K562 (cell line): ENCODE results near the gene FILIP1L. TPM values are rescaled to one million over a fixed set of nuclear protein-coding genes. Genes with fewer than 3 reads are reported as not detected.
A peak's percentile ranks its signal among the peaks of the same experiment; 100 is the strongest.

Experiments
- CEBPG ChIP-seq, 3 experiments: fragments of 200-800 bp in 1 of 3; sonication (Bioruptor generic) in 1 of 3; sonication (generic) in 1 of 3; formaldehyde crosslinking in 1 of 3; IDR thresholded peaks in 2 of 3; conservative IDR thresholded peaks in 1 of 3; 2 replicates each; pipeline versions ENCODE4 v1.6.1 to v1.8.0; 2016 to 2022; ENCODE audit warnings: missing compliant biosample characterization in 2 of 3, missing genetic modification characterization in 2 of 3, mild to moderate bottlenecking in 1 of 3, missing genetic modification reagents in 1 of 3
- CHD1 ChIP-seq: fragments of 200-600 bp; sonication (generic); IDR thresholded peaks from one replicate; pipeline ENCODE4 v1.6.1; 2012; ENCODE audit warnings: mild to moderate bottlenecking, moderate library complexity, low read length, inconsistent platforms
- CREB1 ChIP-seq, 2 experiments: sonication (generic) in 1 of 2; formaldehyde crosslinking in 1 of 2; IDR thresholded peaks; 2 replicates each; pipeline versions ENCODE4 v1.6.1 to v1.8.0; 2012 to 2022; ENCODE audit warnings: inconsistent platforms in 1 of 2, mild to moderate bottlenecking in 1 of 2, missing genetic modification reagents in 1 of 2, moderate library complexity in 1 of 2
- RBM14 ChIP-seq: fragments of 200-400 bp; formaldehyde crosslinking; IDR thresholded peaks from 2 replicates; pipeline ENCODE4 v1.6.1; 2018; ENCODE audit warnings: low read depth, mild to moderate bottlenecking, low read length, moderate library complexity, borderline replicate concordance; ENCODE audit not compliant: insufficient read depth
- polyA plus RNA-seq, 8 experiments: library from polyadenylated mRNA; depleted of rRNA in 4 of 8; stranded (reverse) in 5 of 8; unstranded in 3 of 8; fragments of >200 nt; fragmentation: Nextera tagmentation in 2 of 8; fragmentation: Illumina TruSeq in 1 of 8; extraction: Ambion mirVana in 2 of 8; extraction: Trizol in 1 of 8; gene quantifications; 2 replicates each; pipeline versions ENCODE4 v1.2.1 to v1.2.3, GENCODE V29; 2011 to 2014; ENCODE audit warnings: inconsistent platforms in 1 of 8, missing spikeins in 1 of 8
- total RNA-seq, 7 experiments: library from RNA; depleted of rRNA in 6 of 7; stranded (reverse); fragments of >200 nt in 6 of 7; fragmentation: Illumina TruSeq in 2 of 7; extraction: Trizol in 2 of 7; gene quantifications; 2 replicates each; pipeline versions ENCODE4 v1.2.1 to v1.2.3, GENCODE V29; 2011 to 2021; ENCODE audit warnings: low replicate concordance in 1 of 7
- TF ChIP-seq, protein P1 (sequence below): sonication (generic); formaldehyde crosslinking; IDR thresholded peaks from 2 replicates; pipeline ENCODE4 v1.8.0; 2023; ENCODE audit warnings: mild to moderate bottlenecking, missing genetic modification reagents
- TF ChIP-seq, protein P2 (sequence below): fragments of 200-400 bp; formaldehyde crosslinking; IDR thresholded peaks from 2 replicates; pipeline ENCODE4 v1.6.1; 2017; ENCODE audit warnings: mild to moderate bottlenecking, low read depth, low read length, moderate library complexity
- TF ChIP-seq, protein P3 (sequence below), 2 experiments: fragments of 450-650 bp; conservative IDR thresholded peaks; 2 replicates each; pipeline ENCODE4 v1.6.1; 2017; ENCODE audit warnings: mild to moderate bottlenecking in 2 of 2, moderate library complexity in 2 of 2
- TF ChIP-seq, protein P4 (sequence below): fragments of 450-650 bp; formaldehyde crosslinking; IDR thresholded peaks from 2 replicates; pipeline ENCODE4 v1.4.0; 2020; ENCODE audit warnings: mild to moderate bottlenecking, moderate library complexity

Gene FILIP1L
- total and polyA plus RNA-seq, 9 of the 15 experiments (the other 6 are each of a cell fraction or from before 2014, with no cell fraction given): 0.50 to 2.1 (median 1.1) TPM

DNA sequence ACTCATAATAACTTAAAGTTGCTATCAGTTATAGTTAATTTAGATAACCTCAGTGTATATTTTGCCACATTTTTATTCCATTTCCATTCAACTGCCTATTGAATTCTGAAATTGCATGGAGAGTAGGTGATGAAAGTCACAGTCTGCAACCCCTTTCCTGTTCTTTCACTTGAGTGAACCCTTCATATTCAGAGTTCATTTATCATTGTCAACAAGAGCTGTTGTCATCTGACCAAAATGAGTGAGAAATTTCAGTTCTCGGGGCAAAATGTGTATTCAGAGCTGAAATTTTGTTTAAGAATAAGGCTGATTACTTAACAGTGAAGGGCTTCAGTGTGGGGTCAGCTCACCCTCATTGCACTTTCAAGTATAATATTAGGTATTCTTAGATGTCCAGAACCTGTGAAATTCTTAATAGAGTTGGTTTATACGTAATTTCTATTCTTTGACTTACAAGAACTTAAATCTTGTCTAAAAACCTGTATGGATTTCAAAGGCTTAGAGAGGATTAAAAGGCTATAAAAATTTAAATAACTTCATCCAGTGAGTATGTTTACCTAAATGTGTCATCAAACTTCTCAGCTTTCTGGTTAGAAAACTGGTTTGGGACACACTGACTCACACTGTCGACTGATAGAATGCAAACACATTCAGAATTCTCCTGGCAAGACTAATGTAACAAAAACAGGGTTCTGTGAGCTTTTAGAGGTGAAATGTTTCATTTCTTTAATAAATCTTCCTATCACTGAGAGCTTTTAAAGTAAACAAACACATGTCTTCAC, 204.4 kb downstream of the FILIP1L start (continued):
- TF ChIP-seq, protein P1, sequence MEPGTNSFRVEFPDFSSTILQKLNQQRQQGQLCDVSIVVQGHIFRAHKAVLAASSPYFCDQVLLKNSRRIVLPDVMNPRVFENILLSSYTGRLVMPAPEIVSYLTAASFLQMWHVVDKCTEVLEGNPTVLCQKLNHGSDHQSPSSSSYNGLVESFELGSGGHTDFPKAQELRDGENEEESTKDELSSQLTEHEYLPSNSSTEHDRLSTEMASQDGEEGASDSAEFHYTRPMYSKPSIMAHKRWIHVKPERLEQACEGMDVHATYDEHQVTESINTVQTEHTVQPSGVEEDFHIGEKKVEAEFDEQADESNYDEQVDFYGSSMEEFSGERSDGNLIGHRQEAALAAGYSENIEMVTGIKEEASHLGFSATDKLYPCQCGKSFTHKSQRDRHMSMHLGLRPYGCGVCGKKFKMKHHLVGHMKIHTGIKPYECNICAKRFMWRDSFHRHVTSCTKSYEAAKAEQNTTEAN (CRISPR knock-in tag): no peak
- TF ChIP-seq, protein P2, sequence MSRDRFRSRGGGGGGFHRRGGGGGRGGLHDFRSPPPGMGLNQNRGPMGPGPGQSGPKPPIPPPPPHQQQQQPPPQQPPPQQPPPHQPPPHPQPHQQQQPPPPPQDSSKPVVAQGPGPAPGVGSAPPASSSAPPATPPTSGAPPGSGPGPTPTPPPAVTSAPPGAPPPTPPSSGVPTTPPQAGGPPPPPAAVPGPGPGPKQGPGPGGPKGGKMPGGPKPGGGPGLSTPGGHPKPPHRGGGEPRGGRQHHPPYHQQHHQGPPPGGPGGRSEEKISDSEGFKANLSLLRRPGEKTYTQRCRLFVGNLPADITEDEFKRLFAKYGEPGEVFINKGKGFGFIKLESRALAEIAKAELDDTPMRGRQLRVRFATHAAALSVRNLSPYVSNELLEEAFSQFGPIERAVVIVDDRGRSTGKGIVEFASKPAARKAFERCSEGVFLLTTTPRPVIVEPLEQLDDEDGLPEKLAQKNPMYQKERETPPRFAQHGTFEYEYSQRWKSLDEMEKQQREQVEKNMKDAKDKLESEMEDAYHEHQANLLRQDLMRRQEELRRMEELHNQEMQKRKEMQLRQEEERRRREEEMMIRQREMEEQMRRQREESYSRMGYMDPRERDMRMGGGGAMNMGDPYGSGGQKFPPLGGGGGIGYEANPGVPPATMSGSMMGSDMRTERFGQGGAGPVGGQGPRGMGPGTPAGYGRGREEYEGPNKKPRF: no peak
- TF ChIP-seq CHD1: no peak
- TF ChIP-seq, protein P3, sequence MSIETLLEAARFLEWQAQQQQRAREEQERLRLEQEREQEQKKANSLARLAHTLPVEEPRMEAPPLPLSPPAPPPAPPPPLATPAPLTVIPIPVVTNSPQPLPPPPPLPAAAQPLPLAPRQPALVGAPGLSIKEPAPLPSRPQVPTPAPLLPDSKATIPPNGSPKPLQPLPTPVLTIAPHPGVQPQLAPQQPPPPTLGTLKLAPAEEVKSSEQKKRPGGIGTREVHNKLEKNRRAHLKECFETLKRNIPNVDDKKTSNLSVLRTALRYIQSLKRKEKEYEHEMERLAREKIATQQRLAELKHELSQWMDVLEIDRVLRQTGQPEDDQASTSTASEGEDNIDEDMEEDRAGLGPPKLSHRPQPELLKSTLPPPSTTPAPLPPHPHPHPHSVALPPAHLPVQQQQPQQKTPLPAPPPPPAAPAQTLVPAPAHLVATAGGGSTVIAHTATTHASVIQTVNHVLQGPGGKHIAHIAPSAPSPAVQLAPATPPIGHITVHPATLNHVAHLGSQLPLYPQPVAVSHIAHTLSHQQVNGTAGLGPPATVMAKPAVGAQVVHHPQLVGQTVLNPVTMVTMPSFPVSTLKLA (conservative IDR thresholded peaks at IDR 0.05): no peak
- TF ChIP-seq RBM14: no peak
- TF ChIP-seq CREB1 (IDR thresholded peaks at IDR 0.05): no peak
- TF ChIP-seq CREB1 (CRISPR knock-in tag; IDR thresholded peaks at IDR 0.05): no peak
- TF ChIP-seq CEBPG (CRISPR knock-in tag; IDR thresholded peaks at IDR 0.05): no peak
- peak in 1 of 2 experiments; percentile 22; a peak in 1 of 4 replicates for TF ChIP-seq CEBPG (tag; conservative IDR thresholded peaks at IDR 0.05 in 1 of 2, IDR thresholded peaks at IDR 0.05 in 1 of 2)
- TF ChIP-seq, protein P4, sequence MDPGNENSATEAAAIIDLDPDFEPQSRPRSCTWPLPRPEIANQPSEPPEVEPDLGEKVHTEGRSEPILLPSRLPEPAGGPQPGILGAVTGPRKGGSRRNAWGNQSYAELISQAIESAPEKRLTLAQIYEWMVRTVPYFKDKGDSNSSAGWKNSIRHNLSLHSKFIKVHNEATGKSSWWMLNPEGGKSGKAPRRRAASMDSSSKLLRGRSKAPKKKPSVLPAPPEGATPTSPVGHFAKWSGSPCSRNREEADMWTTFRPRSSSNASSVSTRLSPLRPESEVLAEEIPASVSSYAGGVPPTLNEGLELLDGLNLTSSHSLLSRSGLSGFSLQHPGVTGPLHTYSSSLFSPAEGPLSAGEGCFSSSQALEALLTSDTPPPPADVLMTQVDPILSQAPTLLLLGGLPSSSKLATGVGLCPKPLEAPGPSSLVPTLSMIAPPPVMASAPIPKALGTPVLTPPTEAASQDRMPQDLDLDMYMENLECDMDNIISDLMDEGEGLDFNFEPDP (CRISPR knock-in tag): no peak
